HepG2 (cell line): ENCODE data around the gene UBAP2. TPM values are rescaled to one million over a fixed set of nuclear protein-coding genes. Genes with fewer than 3 reads are reported as not detected.
A peak's percentile ranks its signal among the peaks of the same experiment; 100 is the strongest.

Experiments
- CBX2 ChIP-seq, 2 experiments: fragments of 200-600 bp in 1 of 2; sonication (generic); formaldehyde crosslinking in 1 of 2; IDR thresholded peaks; 2 replicates each; pipeline versions ENCODE4 v1.7.0 to v1.8.1; 2018 to 2022; ENCODE audit warnings: low read depth in 2 of 2, low read length in 1 of 2, mild to moderate bottlenecking in 1 of 2, missing genetic modification reagents in 1 of 2
- EEA1 ChIP-seq: sonication (generic); formaldehyde crosslinking; IDR thresholded peaks from 2 replicates; pipeline ENCODE4 v1.5.1; 2020; ENCODE audit warnings: mild to moderate bottlenecking, missing genetic modification reagents, borderline replicate concordance
- FOXA1 ChIP-seq, 2 experiments: fragments of 450-650 bp in 1 of 2; sonication (generic) in 1 of 2; formaldehyde crosslinking in 1 of 2; IDR thresholded peaks; 2 replicates each; pipeline versions ENCODE4 v1.4.0 to v1.6.1; 2016 to 2020; ENCODE audit warnings: missing genetic modification reagents in 1 of 2
- PTBP1 ChIP-seq: fragments of 200-400 bp; formaldehyde crosslinking; IDR thresholded peaks from 2 replicates; pipeline ENCODE4 v1.6.1; 2018; ENCODE audit warnings: low read length, low read depth; ENCODE audit not compliant: poor library complexity, severe bottlenecking
- RFX1 ChIP-seq: fragments of 450-650 bp; IDR thresholded peaks from 2 replicates; pipeline ENCODE4 v1.6.1; 2017
- SAP130 ChIP-seq: IDR thresholded peaks from 2 replicates; pipeline ENCODE4 v1.6.1; 2016; ENCODE audit warnings: low read depth
- SCMH1 ChIP-seq: sonication (generic); formaldehyde crosslinking; IDR thresholded peaks from 2 replicates; pipeline ENCODE4 v1.9.0; 2021; ENCODE audit warnings: missing genetic modification reagents, mild to moderate bottlenecking, borderline replicate concordance
- SP1 ChIP-seq, 2 experiments: fragments of 450-650 bp in 1 of 2; sonication (generic) in 1 of 2; formaldehyde crosslinking in 1 of 2; IDR thresholded peaks; 2 replicates each; pipeline versions ENCODE4 v1.4.0 to v1.6.1; 2016 to 2020; ENCODE audit warnings: missing genetic modification reagents in 1 of 2
- STAT5B ChIP-seq: sonication (generic); formaldehyde crosslinking; IDR thresholded peaks from 2 replicates; pipeline ENCODE4 v1.4.0; 2020; ENCODE audit warnings: missing genetic modification reagents
- ZNF121 ChIP-seq: sonication (generic); formaldehyde crosslinking; IDR thresholded peaks from 2 replicates; pipeline ENCODE4 v1.5.0; 2020; ENCODE audit warnings: mild to moderate bottlenecking, missing genetic modification reagents
- ZNF331 ChIP-seq: sonication (generic); formaldehyde crosslinking; IDR thresholded peaks from 2 replicates; pipeline ENCODE4 v1.4.0; 2020; ENCODE audit warnings: missing genetic modification reagents
- ZNF446 ChIP-seq: sonication (generic); formaldehyde crosslinking; IDR thresholded peaks from 2 replicates; pipeline ENCODE4 v1.5.0; 2020; ENCODE audit warnings: mild to moderate bottlenecking, missing genetic modification reagents
- ZNF552 ChIP-seq: sonication (generic); formaldehyde crosslinking; IDR thresholded peaks from 2 replicates; pipeline ENCODE4 v1.9.0; 2022; ENCODE audit warnings: missing genetic modification reagents, mild to moderate bottlenecking, borderline replicate concordance
- ZNF563 ChIP-seq: sonication (generic); formaldehyde crosslinking; IDR thresholded peaks from 2 replicates; pipeline ENCODE4 v1.8.0; 2022; ENCODE audit warnings: mild to moderate bottlenecking, moderate library complexity, missing genetic modification reagents
- polyA plus RNA-seq, 8 experiments: library from polyadenylated mRNA; depleted of rRNA in 3 of 8; stranded (reverse) in 7 of 8; unstranded in 1 of 8; fragments of >200 nt; fragmentation: Illumina TruSeq in 4 of 8; extraction: Trizol in 4 of 8; gene quantifications; 2 replicates each; pipeline versions ENCODE4 v1.2.1 to v1.2.3, GENCODE V29; 2011 to 2016; ENCODE audit warnings: low read depth in 4 of 8, missing spikeins in 1 of 8, mixed read lengths in 1 of 8; ENCODE audit not compliant: insufficient read depth in 1 of 8
- total RNA-seq, 5 experiments: library from RNA; depleted of rRNA; stranded (reverse); fragments of >200 nt; fragmentation: Illumina TruSeq; extraction: Trizol; gene quantifications; 2 replicates each; pipeline ENCODE4 v1.2.3, GENCODE V29; 2016; ENCODE audit warnings: low read depth in 1 of 5
- TF ChIP-seq, protein P1 (sequence below): fragments of 450-650 bp; IDR thresholded peaks from 2 replicates; pipeline ENCODE4 v1.6.1; 2017; ENCODE audit warnings: mild to moderate bottlenecking
- TF ChIP-seq, protein P2 (sequence below): IDR thresholded peaks from 2 replicates; pipeline ENCODE4 v1.6.1; 2016; ENCODE audit warnings: missing biosample characterization, missing genetic modification reagents, low read depth
- TF ChIP-seq, protein P3 (sequence below): sonication (generic); formaldehyde crosslinking; IDR thresholded peaks from 2 replicates; pipeline ENCODE4 v1.4.0; 2020; ENCODE audit warnings: mild to moderate bottlenecking, missing genetic modification reagents, borderline replicate concordance
- TF ChIP-seq, protein P4 (sequence below): IDR thresholded peaks from 2 replicates; pipeline ENCODE4 v1.6.1; 2012; ENCODE audit warnings: inconsistent platforms
- TF ChIP-seq, protein P5 (sequence below): sonication (generic); formaldehyde crosslinking; IDR thresholded peaks from 2 replicates; pipeline ENCODE4 v1.4.0; 2020; ENCODE audit warnings: missing genetic modification reagents

UBAP2 gene
- total and polyA plus RNA-seq, 2 of the 13 experiments (the other 11 are each of a cell fraction or from before 2014, with no cell fraction given), result 19.0 to 22.0 TPM

DNA sequence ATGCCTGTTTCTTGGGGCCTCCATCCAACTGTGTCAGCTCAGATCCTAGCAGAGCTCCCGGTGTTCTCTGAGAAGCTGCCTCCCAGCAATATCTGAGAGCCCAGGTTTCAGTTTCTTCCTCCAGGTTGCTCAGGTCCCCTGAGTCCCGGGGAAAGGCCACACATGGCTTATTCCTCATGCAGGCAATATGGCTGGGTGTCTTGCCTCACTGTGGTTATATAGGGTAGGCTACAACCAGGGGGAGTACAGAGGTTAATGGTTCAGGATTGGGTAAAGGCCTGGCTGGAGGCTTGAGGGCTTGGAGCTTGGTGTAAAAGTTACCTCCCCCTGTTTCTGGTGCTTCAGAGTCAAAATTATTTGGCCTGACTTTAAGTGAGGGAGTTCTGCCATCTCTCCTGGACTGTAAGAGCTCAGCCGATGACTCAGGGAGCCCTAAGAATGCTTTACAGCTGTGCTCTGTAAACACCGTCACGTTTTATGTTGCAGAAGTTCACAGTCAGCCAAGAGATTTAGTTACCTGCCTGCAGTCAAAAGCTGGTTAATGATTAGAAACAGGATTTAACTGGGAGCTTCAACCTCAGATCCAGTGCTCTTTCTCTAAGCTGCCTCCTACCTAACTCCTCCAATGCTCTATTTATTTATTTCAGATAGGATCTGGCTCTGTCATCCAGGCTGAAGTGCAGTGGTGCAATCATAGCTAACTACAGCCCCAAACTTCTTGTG is 24.3 kb upstream of the UBAP2 start (continued):
- TF ChIP-seq, protein P1, sequence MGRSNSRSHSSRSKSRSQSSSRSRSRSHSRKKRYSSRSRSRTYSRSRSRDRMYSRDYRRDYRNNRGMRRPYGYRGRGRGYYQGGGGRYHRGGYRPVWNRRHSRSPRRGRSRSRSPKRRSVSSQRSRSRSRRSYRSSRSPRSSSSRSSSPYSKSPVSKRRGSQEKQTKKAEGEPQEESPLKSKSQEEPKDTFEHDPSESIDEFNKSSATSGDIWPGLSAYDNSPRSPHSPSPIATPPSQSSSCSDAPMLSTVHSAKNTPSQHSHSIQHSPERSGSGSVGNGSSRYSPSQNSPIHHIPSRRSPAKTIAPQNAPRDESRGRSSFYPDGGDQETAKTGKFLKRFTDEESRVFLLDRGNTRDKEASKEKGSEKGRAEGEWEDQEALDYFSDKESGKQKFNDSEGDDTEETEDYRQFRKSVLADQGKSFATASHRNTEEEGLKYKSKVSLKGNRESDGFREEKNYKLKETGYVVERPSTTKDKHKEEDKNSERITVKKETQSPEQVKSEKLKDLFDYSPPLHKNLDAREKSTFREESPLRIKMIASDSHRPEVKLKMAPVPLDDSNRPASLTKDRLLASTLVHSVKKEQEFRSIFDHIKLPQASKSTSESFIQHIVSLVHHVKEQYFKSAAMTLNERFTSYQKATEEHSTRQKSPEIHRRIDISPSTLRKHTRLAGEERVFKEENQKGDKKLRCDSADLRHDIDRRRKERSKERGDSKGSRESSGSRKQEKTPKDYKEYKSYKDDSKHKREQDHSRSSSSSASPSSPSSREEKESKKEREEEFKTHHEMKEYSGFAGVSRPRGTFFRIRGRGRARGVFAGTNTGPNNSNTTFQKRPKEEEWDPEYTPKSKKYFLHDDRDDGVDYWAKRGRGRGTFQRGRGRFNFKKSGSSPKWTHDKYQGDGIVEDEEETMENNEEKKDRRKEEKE, result no peak
- TF ChIP-seq ZNF446 (CRISPR knock-in tag) (no peak), PTBP1 (no peak), RFX1 (no peak), SCMH1 (CRISPR knock-in tag) (no peak), EEA1 (CRISPR knock-in tag) (no peak), SAP130 (peak; percentile 83), ZNF331 (CRISPR knock-in tag) (peak; percentile 54; the same call in 1 of the 2 replicates), ZNF563 (0 out of 2 replicates have a peak, but pooled peaks have one; percentile 48), SP1 (IDR thresholded peaks at IDR 0.05) (no peak), SP1 (CRISPR knock-in tag; IDR thresholded peaks at IDR 0.05) (no peak), FOXA1 (IDR thresholded peaks at IDR 0.05) (0 out of 2 replicates have a peak, but pooled peaks have one; percentile 43), FOXA1 (CRISPR knock-in tag; IDR thresholded peaks at IDR 0.05) (peak; percentile 96), ZNF121 (CRISPR knock-in tag) (no peak), ZNF552 (CRISPR knock-in tag) (no peak), CBX2 (IDR thresholded peaks at IDR 0.05; ENCODE audit: low read depth, low read length) (no peak), CBX2 (CRISPR knock-in tag; IDR thresholded peaks at IDR 0.05; ENCODE audit: low read depth) (no peak), STAT5B (no peak)
- TF ChIP-seq, protein P2, sequence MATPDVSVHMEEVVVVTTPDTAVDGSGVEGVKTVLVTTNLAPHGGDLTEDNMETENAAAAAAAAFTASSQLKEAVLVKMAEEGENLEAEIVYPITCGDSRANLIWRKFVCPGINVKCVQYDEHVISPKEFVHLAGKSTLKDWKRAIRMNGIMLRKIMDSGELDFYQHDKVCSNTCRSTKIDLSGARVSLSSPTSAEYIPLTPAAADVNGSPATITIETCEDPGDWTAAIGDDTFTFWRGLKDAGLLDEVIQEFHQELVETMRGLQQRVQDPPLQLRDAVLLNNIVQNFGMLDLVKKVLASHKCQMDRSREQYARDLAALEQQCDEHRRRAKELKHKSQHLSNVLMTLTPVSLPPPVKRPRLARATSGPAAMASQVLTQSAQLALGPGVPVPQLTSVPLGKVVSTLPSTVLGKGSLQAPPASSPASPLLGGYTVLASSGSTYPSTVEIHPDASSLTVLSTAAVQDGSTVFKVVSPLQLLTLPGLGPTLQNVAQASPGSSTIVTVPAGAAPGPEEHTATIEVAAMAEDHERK (CRISPR knock-in tag), result no peak
- TF ChIP-seq, protein P3, sequence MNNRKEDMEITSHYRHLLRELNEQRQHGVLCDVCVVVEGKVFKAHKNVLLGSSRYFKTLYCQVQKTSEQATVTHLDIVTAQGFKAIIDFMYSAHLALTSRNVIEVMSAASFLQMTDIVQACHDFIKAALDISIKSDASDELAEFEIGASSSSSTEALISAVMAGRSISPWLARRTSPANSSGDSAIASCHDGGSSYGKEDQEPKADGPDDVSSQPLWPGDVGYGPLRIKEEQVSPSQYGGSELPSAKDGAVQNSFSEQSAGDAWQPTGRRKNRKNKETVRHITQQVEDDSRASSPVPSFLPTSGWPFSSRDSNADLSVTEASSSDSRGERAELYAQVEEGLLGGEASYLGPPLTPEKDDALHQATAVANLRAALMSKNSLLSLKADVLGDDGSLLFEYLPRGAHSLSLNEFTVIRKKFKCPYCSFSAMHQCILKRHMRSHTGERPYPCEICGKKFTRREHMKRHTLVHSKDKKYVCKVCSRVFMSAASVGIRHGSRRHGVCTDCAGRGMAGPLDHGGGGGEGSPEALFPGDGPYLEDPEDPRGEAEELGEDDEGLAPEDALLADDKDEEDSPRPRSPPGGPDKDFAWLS, result no peak
- TF ChIP-seq, protein P4, sequence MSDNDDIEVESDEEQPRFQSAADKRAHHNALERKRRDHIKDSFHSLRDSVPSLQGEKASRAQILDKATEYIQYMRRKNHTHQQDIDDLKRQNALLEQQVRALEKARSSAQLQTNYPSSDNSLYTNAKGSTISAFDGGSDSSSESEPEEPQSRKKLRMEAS, result peak; percentile 47; the same call in 1 of the 2 replicates
- TF ChIP-seq, protein P5, sequence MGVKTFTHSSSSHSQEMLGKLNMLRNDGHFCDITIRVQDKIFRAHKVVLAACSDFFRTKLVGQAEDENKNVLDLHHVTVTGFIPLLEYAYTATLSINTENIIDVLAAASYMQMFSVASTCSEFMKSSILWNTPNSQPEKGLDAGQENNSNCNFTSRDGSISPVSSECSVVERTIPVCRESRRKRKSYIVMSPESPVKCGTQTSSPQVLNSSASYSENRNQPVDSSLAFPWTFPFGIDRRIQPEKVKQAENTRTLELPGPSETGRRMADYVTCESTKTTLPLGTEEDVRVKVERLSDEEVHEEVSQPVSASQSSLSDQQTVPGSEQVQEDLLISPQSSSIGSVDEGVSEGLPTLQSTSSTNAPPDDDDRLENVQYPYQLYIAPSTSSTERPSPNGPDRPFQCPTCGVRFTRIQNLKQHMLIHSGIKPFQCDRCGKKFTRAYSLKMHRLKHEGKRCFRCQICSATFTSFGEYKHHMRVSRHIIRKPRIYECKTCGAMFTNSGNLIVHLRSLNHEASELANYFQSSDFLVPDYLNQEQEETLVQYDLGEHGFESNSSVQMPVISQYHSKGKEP (CRISPR knock-in tag), result no peak
